Measurements from ENCODE around the gene MIAT.

Gene MIAT

GRCh38 chr22:26632422-26633155, 24.8 kb upstream of the MIAT start:
- DNase-seq, result no peak

GRCh38 chr22:26634189-26634588, 23.2 kb upstream of the MIAT start:
- no peak for DNase-seq

- no peak for DNase-seq
Observed at GRCh38 chr22:26635117-26635516, 22.3 kb upstream of the MIAT start.

- no peak for DNase-seq
Observed at GRCh38 chr22:26636296-26636695, 21.1 kb upstream of the MIAT start.

GRCh38 chr22:26642465-26643417, 14.6 kb upstream of the MIAT start:
- DNase-seq, result peak; percentile 88

- DNase-seq, result no peak
Observed at GRCh38 chr22:26643418-26644100, 13.8 kb upstream of the MIAT start.

GRCh38 chr22:26646158-26646557, 11.2 kb upstream of the MIAT start:
- DNase-seq, result no peak

GRCh38 chr22:26648011-26648497, 9.3 kb upstream of the MIAT start:
- peak; percentile 70 for DNase-seq

- no peak for DNase-seq
Observed at GRCh38 chr22:26648528-26649388, 8.6 kb upstream of the MIAT start.

GRCh38 chr22:26650722-26651421, 6.5 kb upstream of the MIAT start:
- DNase-seq, result no peak

- no peak for DNase-seq
Observed at GRCh38 chr22:26651815-26652214, 5.6 kb upstream of the MIAT start.

- no peak for DNase-seq
Observed at GRCh38 chr22:26658161-26658560, 773 bp downstream of the MIAT start.

- peak; percentile 84 for DNase-seq
Observed at GRCh38 chr22:26658671-26659478, 1.5 kb downstream of the MIAT start.

- DNase-seq, result no peak
Observed at GRCh38 chr22:26660356-26660755, 3.0 kb downstream of the MIAT start.

- DNase-seq, result no peak
Observed at GRCh38 chr22:26660961-26661578, 3.7 kb downstream of the MIAT start.

GRCh38 chr22:26662160-26662559, 4.8 kb downstream of the MIAT start:
- no peak for DNase-seq

GRCh38 chr22:26663374-26663923, 6.1 kb downstream of the MIAT start:
- DNase-seq, result no peak

GRCh38 chr22:26665813-26666231, 8.4 kb downstream of the MIAT start:
- no peak for DNase-seq

- DNase-seq, result no peak
Observed at GRCh38 chr22:26667140-26667539, 9.8 kb downstream of the MIAT start.

GRCh38 chr22:26669060-26669481, 11.7 kb downstream of the MIAT start:
- no peak for DNase-seq
